Natural killer cell (primary cell): ENCODE data around the gene RAPGEF1. TPM values are rescaled to one million over a fixed set of nuclear protein-coding genes. Genes with fewer than 3 reads are reported as not detected.
"Not testable (repeated sequence)": the region's sequence is repeated elsewhere in the genome, so short reads cannot be mapped to it uniquely, and the experiment has no call there.

ENCODE experiments used
- ATAC-seq, 3 donors: fragments of 150-1000 bp in 2 of 3; fragments of 200-7000 bp in 1 of 3; cut with Tn5 transposase; 1 replicate in 1 of 3; 2 replicates in 2 of 3; pipeline ENCODE4 v1.10.0; 2021; ENCODE audit warnings: mild to moderate bottlenecking in 2 of 3, moderate library complexity in 2 of 3
- DNase-seq, 2 donors: peaks; one replicate each; pipeline versions ENCODE4 v3.0.0 to v3.0.0-alpha.2; 2013 to 2021; ENCODE audit warnings: mixed read lengths in 1 of 2
- H3K27ac ChIP-seq: one replicate; pipeline ENCODE4 v1.5.1; 2013; ENCODE audit warnings: mild to moderate bottlenecking, low read length
- H3K27me3 ChIP-seq: one replicate; pipeline ENCODE4 v1.6.1; 2013; ENCODE audit warnings: low read length; ENCODE audit not compliant: control insufficient read depth, insufficient read depth
- H3K36me3 ChIP-seq: one replicate; pipeline ENCODE4 v1.6.1; 2013; ENCODE audit warnings: low read length; ENCODE audit not compliant: control insufficient read depth, insufficient read depth
- H3K4me1 ChIP-seq: one replicate; pipeline ENCODE4 v1.6.1; 2013; ENCODE audit warnings: low read length; ENCODE audit not compliant: control insufficient read depth, insufficient read depth
- H3K4me3 ChIP-seq: one replicate; pipeline ENCODE4 v1.5.1; 2013; ENCODE audit warnings: low read length
- H3K9me3 ChIP-seq: one replicate; pipeline ENCODE4 v1.6.1; 2013; ENCODE audit warnings: low read length; ENCODE audit not compliant: control insufficient read depth, insufficient read depth
- H3K27ac Mint-ChIP-seq, 2 donors: one replicate each; pipeline ENCODE4 v1.8.0; 2022; ENCODE audit warnings: mild to moderate bottlenecking in 2 of 2, mixed read lengths in 2 of 2, moderate library complexity in 1 of 2
- H3K27me3 Mint-ChIP-seq, 2 donors: one replicate each; pipeline ENCODE4 v1.8.0; 2022; ENCODE audit warnings: low read depth in 2 of 2, mixed read lengths in 2 of 2
- H3K36me3 Mint-ChIP-seq: one replicate; pipeline ENCODE4 v1.8.0; 2022; ENCODE audit warnings: mixed read lengths
- H3K4me1 Mint-ChIP-seq, 2 donors: one replicate each; pipeline ENCODE4 v1.8.0; 2022; ENCODE audit warnings: mixed read lengths in 2 of 2
- H3K4me3 Mint-ChIP-seq: one replicate; pipeline ENCODE4 v1.8.0; 2022; ENCODE audit warnings: mild to moderate bottlenecking, moderate library complexity, mixed read lengths
- H3K9me3 Mint-ChIP-seq, 2 donors: one replicate each; pipeline ENCODE4 v1.8.0; 2022; ENCODE audit warnings: mixed read lengths in 2 of 2
- CTCF ChIP-seq: fragments of 200-600 bp; IDR thresholded peaks from one replicate; pipeline ENCODE4 v1.8.0; 2022; ENCODE audit warnings: antibody characterized with exemption
- WGBS: methylation state at CpG from one replicate; pipeline ENCODE4 v1.1.7; 2013; ENCODE audit warnings: missing lambda C conversion rate; ENCODE audit not compliant: insufficient coverage; 5-methylcytosine and 5-hydroxymethylcytosine counted together
- intact Hi-C: fragments of 100-400 bp; cut with micrococcal nuclease; formaldehyde crosslinking; loops from one replicate; pipeline ENCODE4 v1.14.2; 2022
- total RNA-seq, 4 donors: library from RNA; stranded (reverse); fragments of 120-200 nt in 1 of 4; gene quantifications; one replicate each; pipeline versions ENCODE4 v1.2.3 to v1.2.4, GENCODE V29; 2013 to 2022

RAPGEF1 gene
- total RNA-seq, 3 donors from 2014 or later (not counting 1 experiment from before 2014, with no cell fraction given) = 210 to 224 (median 222) TPM

- ATAC-seq (peak; percentile 87 to 97 (median 94)), DNase-seq (peak; percentile 79 to 89)
- peaks cover 3% of the 10 kb centered on the region for H3K36me3 ChIP-seq
- no peak for TF ChIP-seq CTCF
- H3K27ac Mint-ChIP-seq = peak overlapping the region; percentile 92 to 93
- intact Hi-C loops = loop anchor here (1.0 to 2.0 kb wide), 6 partner anchors 11 to 77 kb away; no protein-coding TSS in a partner anchor
- no peaks in the 10 kb centered on the region for H3K27me3 ChIP-seq
- no peaks in the 10 kb centered on the region for H3K27me3 Mint-ChIP-seq
- WGBS = 7% methylated on average over 9 of the region's 9 CpGs
- peaks cover 61 to 64% of the 10 kb centered on the region in 2 donors for H3K4me1 Mint-ChIP-seq
- no peaks in the 10 kb centered on the region for H3K9me3 ChIP-seq
- H3K27ac ChIP-seq = peak overlapping the region; percentile 64
- H3K4me1 ChIP-seq = peaks cover 48% of the 10 kb centered on the region
- peak overlapping the region; percentile 68 for H3K4me3 Mint-ChIP-seq
- H3K4me3 ChIP-seq = no peak overlapping the region
- H3K9me3 Mint-ChIP-seq = no peaks in the 10 kb centered on the region
- H3K36me3 Mint-ChIP-seq = no peaks in the 10 kb centered on the region
Observed at GRCh38 chr9:131656356-131657036, 83.4 kb downstream of the RAPGEF1 start.

- intact Hi-C loops, H3K27me3 Mint-ChIP-seq, H3K4me3 ChIP-seq, H3K9me3 ChIP-seq, H3K27me3 ChIP-seq, DNase-seq, H3K4me3 Mint-ChIP-seq, H3K36me3 Mint-ChIP-seq, H3K9me3 Mint-ChIP-seq, H3K27ac ChIP-seq, ATAC-seq: not testable (repeated sequence)
- Histone ChIP-seq H3K4me1 (peaks cover 47% of the 10 kb centered on the region), H3K36me3 (peaks cover 15% of the 10 kb centered on the region)
- H3K4me1 Mint-ChIP-seq = peaks cover 64 to 73% of the 10 kb centered on the region in 2 donors
- peak overlapping the region; percentile 45 to 92 for H3K27ac Mint-ChIP-seq
- WGBS = 96% methylated on average over 5 of the region's 5 CpGs
Observed at GRCh38 chr9:131654369-131654768, 85.5 kb downstream of the RAPGEF1 start.

GRCh38 chr9:131651599-131651998, 88.3 kb downstream of the RAPGEF1 start:
- H3K9me3 Mint-ChIP-seq = no peaks in the 10 kb centered on the region
- TF ChIP-seq CTCF = no peak
- no peak overlapping the region for H3K4me3 ChIP-seq
- no peak for DNase-seq
- no peaks in the 10 kb centered on the region for H3K27me3 ChIP-seq
- intact Hi-C loops = no loop called here
- ATAC-seq = no peak
- H3K36me3 ChIP-seq = peaks cover 26% of the 10 kb centered on the region
- no peak overlapping the region for H3K27ac ChIP-seq
- H3K27me3 Mint-ChIP-seq = no peaks in the 10 kb centered on the region
- peak overlapping the region; percentile 71 to 75 for H3K27ac Mint-ChIP-seq
- no peak overlapping the region for H3K4me3 Mint-ChIP-seq
- peaks cover 21% of the 10 kb centered on the region for H3K4me1 ChIP-seq
- no peaks in the 10 kb centered on the region for H3K9me3 ChIP-seq
- no peaks in the 10 kb centered on the region for H3K36me3 Mint-ChIP-seq
- WGBS = 76% methylated on average over 3 of the region's 3 CpGs
- peaks cover 43 to 59% of the 10 kb centered on the region in 2 donors for H3K4me1 Mint-ChIP-seq

- Histone ChIP-seq H3K27ac (peak overlapping the region; percentile 4), H3K27me3 (no peaks in the 10 kb centered on the region), H3K36me3 (peaks cover 26% of the 10 kb centered on the region), H3K9me3 (no peaks in the 10 kb centered on the region), H3K4me1 (peaks cover 20% of the 10 kb centered on the region), H3K4me3 (no peak overlapping the region)
- TF ChIP-seq CTCF = no peak
- Mint-ChIP-seq H3K9me3 (no peaks in the 10 kb centered on the region), H3K4me3 (no peak overlapping the region), H3K4me1 (peaks cover 43 to 59% of the 10 kb centered on the region in 2 donors), H3K27me3 (no peaks in the 10 kb centered on the region), H3K27ac (peak overlapping the region; percentile 71 to 75), H3K36me3 (no peaks in the 10 kb centered on the region)
- 100% methylated on average over 1 of the region's 2 CpGs for WGBS
- intact Hi-C loops = no loop called here
- DNase-seq (no peak), ATAC-seq (no peak)
Observed at GRCh38 chr9:131651160-131651559, 88.7 kb downstream of the RAPGEF1 start.
